ENCODE measurements around the gene TLR9. TPM values are rescaled to one million over a fixed set of nuclear protein-coding genes. Genes with fewer than 3 reads are reported as not detected.

The TLR9 gene
- total RNA-seq, 1 donor from 2014 or later, result not detected

- Histone ChIP-seq H3K27me3 (ENCODE audit: control insufficient read depth, insufficient read depth, low read length) (no peaks in the 10 kb centered on the region), H3K4me3 (ENCODE audit: low read depth, low read length) (no peak overlapping the region), H3K36me3 (ENCODE audit: control insufficient read depth, insufficient read depth, low read length) (no peaks in the 10 kb centered on the region)
- TF ChIP-seq CTCF (IDR thresholded peaks at IDR 0.05; ENCODE audit: insufficient read depth, low read length, severe bottlenecking), result no peak
- FAIRE-seq, result no peak
- DNase-seq (ENCODE audit: low read depth), result no peak
These were observed 24.2 kb upstream of the TLR9 start for GRCh38 chr3:52249683-52250082.

GRCh38 chr3:52248816-52249547 is 23.5 kb upstream of the TLR9 start:
- TF ChIP-seq CTCF (IDR thresholded peaks at IDR 0.05; ENCODE audit: insufficient read depth, low read length, severe bottlenecking), result no peak
- FAIRE-seq (no peak), DNase-seq (ENCODE audit: low read depth) (no peak)
- no peaks in the 10 kb centered on the region for H3K36me3 ChIP-seq (ENCODE audit: control insufficient read depth, insufficient read depth, low read length)
- no peaks in the 10 kb centered on the region for H3K27me3 ChIP-seq (ENCODE audit: control insufficient read depth, insufficient read depth, low read length)
- no peak overlapping the region for H3K4me3 ChIP-seq (ENCODE audit: low read depth, low read length)

- Histone ChIP-seq H3K36me3 (ENCODE audit: control insufficient read depth, insufficient read depth, low read length) (no peaks in the 10 kb centered on the region), H3K4me3 (ENCODE audit: low read depth, low read length) (no peak overlapping the region), H3K27me3 (ENCODE audit: control insufficient read depth, insufficient read depth, low read length) (no peaks in the 10 kb centered on the region)
- no peak for TF ChIP-seq CTCF (IDR thresholded peaks at IDR 0.05; ENCODE audit: insufficient read depth, low read length, severe bottlenecking)
- no peak for DNase-seq (ENCODE audit: low read depth)
- FAIRE-seq, result no peak
These were observed 22.7 kb upstream of the TLR9 start for GRCh38 chr3:52248165-52248541.

GRCh38 chr3:52247409-52248164 is 22.1 kb upstream of the TLR9 start:
- H3K27me3 ChIP-seq (ENCODE audit: control insufficient read depth, insufficient read depth, low read length), result no peaks in the 10 kb centered on the region
- no peak for TF ChIP-seq CTCF (IDR thresholded peaks at IDR 0.05; ENCODE audit: insufficient read depth, low read length, severe bottlenecking)
- DNase-seq (ENCODE audit: low read depth), result no peak
- no peak overlapping the region for H3K4me3 ChIP-seq (ENCODE audit: low read depth, low read length)
- FAIRE-seq, result no peak
- H3K36me3 ChIP-seq (ENCODE audit: control insufficient read depth, insufficient read depth, low read length), result no peaks in the 10 kb centered on the region

GRCh38 chr3:52246728-52247408 is 21.4 kb upstream of the TLR9 start:
- no peaks in the 10 kb centered on the region for H3K36me3 ChIP-seq (ENCODE audit: control insufficient read depth, insufficient read depth, low read length)
- TF ChIP-seq CTCF (IDR thresholded peaks at IDR 0.05; ENCODE audit: insufficient read depth, low read length, severe bottlenecking), result no peak
- no peak overlapping the region for H3K4me3 ChIP-seq (ENCODE audit: low read depth, low read length)
- peak; percentile 13 for FAIRE-seq
- DNase-seq (ENCODE audit: low read depth), result no peak
- H3K27me3 ChIP-seq (ENCODE audit: control insufficient read depth, insufficient read depth, low read length), result no peaks in the 10 kb centered on the region

Measured in bronchial epithelial cell (primary cell).